Endothelial cell of umbilical vein (primary cell): ENCODE measurements around the gene SUSD6. TPM values are rescaled to one million over a fixed set of nuclear protein-coding genes. Genes with fewer than 3 reads are reported as not detected.

Source experiments
- BruUV-seq: library from RNA; stranded (reverse); fragments of 400-500 nt; replicated peaks from 2 replicates; lab custom pipeline; 2021; lab: Mats Ljungman, UMichigan
- CTCF ChIA-PET: fragments of 300-600, 350-600 bp; sonication (Branson Sonifier 250); formaldehyde crosslinking; loops from one replicate; lab custom pipeline; 2021; ENCODE audit warnings: antibody characterized with exemption, inconsistent platforms; lab: Charles Lee
- POLR2A ChIA-PET: fragments of 300-600, 350-600 bp; sonication (Branson Sonifier 250); formaldehyde crosslinking; loops from one replicate; lab custom pipeline; 2021; ENCODE audit warnings: antibody characterized with exemption, inconsistent platforms; lab: Charles Lee
- DNase-seq: peaks from one replicate; pipeline ENCODE4 v3.0.0-alpha.2; 2011; ENCODE audit warnings: low read depth, low spot score
- FAIRE-seq: peaks from 2 replicates; lab custom pipeline; 2011; peaks lifted over from hg19 to GRCh38; lab: Jason Lieb, UNC
- H2AFZ ChIP-seq: 2 replicates; pipeline ENCODE4 v1.6.0; 2012; ENCODE audit warnings: low read depth, low read length, control low read depth, inconsistent platforms
- H3K27ac ChIP-seq: 2 replicates; pipeline ENCODE4 v1.5.1; 2011; ENCODE audit warnings: low read depth, mild to moderate bottlenecking, control low read depth, low read length, moderate library complexity; ENCODE audit not compliant: insufficient read depth
- H3K27me3 ChIP-seq, 2 experiments: 2 replicates each; pipeline versions ENCODE4 v1.6.0 to v1.6.1; 2011; ENCODE audit warnings: low read length in 2 of 2, mixed read lengths in 1 of 2; ENCODE audit not compliant: control insufficient read depth in 2 of 2, insufficient read depth in 2 of 2
- H3K36me3 ChIP-seq, 2 experiments: 2 replicates in 1 of 2; 3 replicates in 1 of 2; pipeline ENCODE4 v1.5.1; 2011; ENCODE audit warnings: low read length in 2 of 2, mild to moderate bottlenecking in 1 of 2, moderate library complexity in 1 of 2; ENCODE audit not compliant: control insufficient read depth in 2 of 2, insufficient read depth in 2 of 2; ENCODE audit errors: extremely low read depth in 1 of 2
- H3K4me1 ChIP-seq: 3 replicates; pipeline ENCODE4 v1.5.1; 2011; ENCODE audit warnings: mild to moderate bottlenecking, low read length; ENCODE audit not compliant: control insufficient read depth, insufficient read depth; ENCODE audit errors: extremely low read depth
- H3K4me2 ChIP-seq: 2 replicates; pipeline ENCODE4 v1.6.1; 2011; ENCODE audit warnings: low read length, control low read depth, mixed read lengths; ENCODE audit not compliant: insufficient read depth
- H3K4me3 ChIP-seq, 3 experiments: fragments of 200-600 bp in 1 of 3; sonication (generic), shearing (Covaris generic) in 1 of 3; replicated peaks in 1 of 3; 2 replicates each; pipeline ENCODE4 v1.5.1; 2011 to 2016; ENCODE audit warnings: control low read depth in 3 of 3, low read length in 3 of 3, mild to moderate bottlenecking in 2 of 3, inconsistent platforms in 1 of 3, low read depth in 1 of 3, moderate library complexity in 1 of 3; ENCODE audit not compliant: insufficient read depth in 1 of 3
- H3K79me2 ChIP-seq: 2 replicates; pipeline ENCODE4 v1.6.0; 2012; ENCODE audit warnings: low read length, inconsistent platforms; ENCODE audit not compliant: control insufficient read depth, insufficient read depth
- H3K9ac ChIP-seq: replicated peaks from 2 replicates; pipeline ENCODE3; 2011; ENCODE audit warnings: low read length, control low read depth; ENCODE audit not compliant: insufficient read depth; ENCODE audit errors: extremely low read depth
- H3K9me1 ChIP-seq: replicated peaks from 3 replicates; pipeline ENCODE4 v1.6.0; 2011; ENCODE audit warnings: mild to moderate bottlenecking, low read length; ENCODE audit not compliant: control insufficient read depth, insufficient read depth; ENCODE audit errors: extremely low read depth
- H3K9me3 ChIP-seq: replicated peaks from 2 replicates; pipeline ENCODE4 v1.5.1; 2012; ENCODE audit warnings: low read length, inconsistent platforms; ENCODE audit not compliant: control insufficient read depth, insufficient read depth
- H4K20me1 ChIP-seq: replicated peaks from 2 replicates; pipeline ENCODE3; 2011; ENCODE audit warnings: mild to moderate bottlenecking, low read length; ENCODE audit not compliant: control insufficient read depth, insufficient read depth; ENCODE audit errors: extremely low read depth
- EZH2 ChIP-seq: IDR thresholded peaks from 2 replicates; pipeline ENCODE4 v1.6.1; 2012; ENCODE audit warnings: borderline replicate concordance, low read depth, mild to moderate bottlenecking, moderate library complexity, low read length, inconsistent platforms; ENCODE audit not compliant: severe bottlenecking
- FOS ChIP-seq: IDR thresholded peaks from 2 replicates; pipeline ENCODE4 v1.6.1; 2011; ENCODE audit warnings: mild to moderate bottlenecking, low read length, moderate library complexity, borderline replicate concordance; ENCODE audit not compliant: insufficient read depth
- GATA2 ChIP-seq: IDR thresholded peaks from 2 replicates; pipeline ENCODE4 v1.7.0; 2011; ENCODE audit warnings: low read depth, mild to moderate bottlenecking, moderate library complexity, mixed read lengths, low read length; ENCODE audit not compliant: insufficient read length, insufficient read depth
- JUN ChIP-seq: IDR thresholded peaks from 2 replicates; pipeline ENCODE4 v1.6.1; 2011; ENCODE audit warnings: borderline replicate concordance, low read depth; ENCODE audit not compliant: insufficient read length, insufficient read depth
- MYC ChIP-seq: IDR thresholded peaks from one replicate; pipeline ENCODE4 v1.6.1; 2011; ENCODE audit warnings: mild to moderate bottlenecking, low read depth, low read length
- POLR2A ChIP-seq: IDR thresholded peaks from 2 replicates; pipeline ENCODE4 v1.6.1; 2012; ENCODE audit warnings: low read depth, mild to moderate bottlenecking, control low read depth, low read length
- POLR2AphosphoS5 ChIP-seq: IDR thresholded peaks from 2 replicates; pipeline ENCODE4 v1.6.1; 2012; ENCODE audit warnings: low read depth, mild to moderate bottlenecking, control low read depth, low read length, moderate library complexity; ENCODE audit not compliant: insufficient read depth
- dilution Hi-C: fragments of 300-500 bp; cut with MboI; formaldehyde crosslinking; loops from one replicate; pipeline ENCODE4 v1.15.0; 2019; ENCODE audit warnings: low sequenced_read_pairs; ENCODE audit not compliant: extremely low pct_ligation_motif_present
- intact Hi-C: fragments of 100-400 bp; cut with micrococcal nuclease; formaldehyde crosslinking; loops from one replicate; pipeline ENCODE4 v1.10.0; 2022
- polyA plus RNA-seq, 4 experiments: library from polyadenylated mRNA; depleted of rRNA in 3 of 4; stranded (reverse) in 3 of 4; unstranded in 1 of 4; fragments of >200 nt; gene quantifications; 2 replicates each; pipeline versions ENCODE4 v1.2.1 to v1.2.3, GENCODE V29; 2011 to 2012; ENCODE audit warnings: missing spikeins in 1 of 4
- total RNA-seq: library from RNA; stranded (reverse); gene quantifications from 2 replicates; pipeline ENCODE4 v1.2.3, GENCODE V29; 2021
- TF ChIP-seq, protein P1 (sequence below), 2 donors: IDR thresholded peaks; 1 replicate in 1 of 2; 2 replicates in 1 of 2; pipeline ENCODE4 v1.5.1; 2011; ENCODE audit warnings: low read length in 2 of 2, mild to moderate bottlenecking in 2 of 2, moderate library complexity in 2 of 2, control low read depth in 1 of 2, inconsistent platforms in 1 of 2, low read depth in 1 of 2; ENCODE audit not compliant: insufficient read depth in 1 of 2; ENCODE audit errors: extremely low read depth in 1 of 2
- TF ChIP-seq, protein P2 (sequence below): IDR thresholded peaks from 2 replicates; pipeline ENCODE4 v1.6.1; 2011; ENCODE audit not compliant: insufficient read depth, insufficient read length

Gene SUSD6
- total and polyA plus RNA-seq, 2 donors (not counting 3 experiments of a cell fraction or from before 2014, with no cell fraction given) = 13.4 to 19.5 TPM

GRCh38 chr14:69582829-69583228 lies 28.6 kb upstream of the SUSD6 start:
- dilution Hi-C loops = no loop called here
- Histone ChIP-seq H3K36me3 (no peaks in the 10 kb centered on the region), H3K4me2 (no peak overlapping the region), H3K9me1 (no peaks in the 10 kb centered on the region), H3K9me3 (no peaks in the 10 kb centered on the region), H3K4me3 (no peak overlapping the region), H3K9ac (no peak overlapping the region), H3K79me2 (no peaks in the 10 kb centered on the region), H3K27me3 (peaks cover 3 to 10% of the 10 kb centered on the region in 2 experiments), H3K27ac (no peak overlapping the region), H3K4me1 (peaks cover 20% of the 10 kb centered on the region), H4K20me1 (no peaks in the 10 kb centered on the region), H2AFZ (no peak overlapping the region)
- DNase-seq (no peak), FAIRE-seq (no peak)
- TF ChIP-seq, protein P1, sequence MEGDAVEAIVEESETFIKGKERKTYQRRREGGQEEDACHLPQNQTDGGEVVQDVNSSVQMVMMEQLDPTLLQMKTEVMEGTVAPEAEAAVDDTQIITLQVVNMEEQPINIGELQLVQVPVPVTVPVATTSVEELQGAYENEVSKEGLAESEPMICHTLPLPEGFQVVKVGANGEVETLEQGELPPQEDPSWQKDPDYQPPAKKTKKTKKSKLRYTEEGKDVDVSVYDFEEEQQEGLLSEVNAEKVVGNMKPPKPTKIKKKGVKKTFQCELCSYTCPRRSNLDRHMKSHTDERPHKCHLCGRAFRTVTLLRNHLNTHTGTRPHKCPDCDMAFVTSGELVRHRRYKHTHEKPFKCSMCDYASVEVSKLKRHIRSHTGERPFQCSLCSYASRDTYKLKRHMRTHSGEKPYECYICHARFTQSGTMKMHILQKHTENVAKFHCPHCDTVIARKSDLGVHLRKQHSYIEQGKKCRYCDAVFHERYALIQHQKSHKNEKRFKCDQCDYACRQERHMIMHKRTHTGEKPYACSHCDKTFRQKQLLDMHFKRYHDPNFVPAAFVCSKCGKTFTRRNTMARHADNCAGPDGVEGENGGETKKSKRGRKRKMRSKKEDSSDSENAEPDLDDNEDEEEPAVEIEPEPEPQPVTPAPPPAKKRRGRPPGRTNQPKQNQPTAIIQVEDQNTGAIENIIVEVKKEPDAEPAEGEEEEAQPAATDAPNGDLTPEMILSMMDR (IDR thresholded peaks at IDR 0.05; ENCODE audit: extremely low read depth in 1 of 2, insufficient read depth in 1 of 2, low read depth in 1 of 2, low read length in 2 of 2) = no peak
- no peak for TF ChIP-seq MYC
- POLR2A ChIA-PET = no interaction called here
- BruUV-seq = no TSS peak
- CTCF ChIA-PET = interaction anchor here (0.9 to 5.0 kb wide), 4 partner anchors 9 to 148 kb away, joined by 3 to 135 read pairs (median 10); partner anchors contain the start of gene CCDC177
- intact Hi-C loops = no loop called here

DNA sequence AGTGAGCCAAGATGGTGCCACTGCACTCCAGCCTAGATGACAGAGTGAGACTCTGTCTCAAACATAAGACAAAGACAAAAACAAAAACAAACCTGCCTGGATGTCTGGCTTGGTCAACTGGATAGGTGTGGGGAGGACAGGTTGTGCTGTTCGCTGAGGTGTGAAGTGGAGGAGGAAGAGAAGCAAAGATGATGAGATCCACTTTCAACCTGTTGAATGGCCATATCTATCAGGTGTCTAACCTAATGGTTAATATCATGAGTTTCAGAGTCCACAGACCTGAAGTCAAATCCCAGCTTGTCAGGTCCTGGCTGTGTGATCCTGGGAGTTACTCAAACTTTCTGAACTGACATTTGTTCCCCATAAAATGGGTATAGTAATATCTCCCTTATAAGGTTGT lies 27.0 kb upstream of the SUSD6 start:
- Histone ChIP-seq H2AFZ (no peak overlapping the region), H3K79me2 (no peaks in the 10 kb centered on the region), H3K4me1 (peaks cover 20% of the 10 kb centered on the region), H3K27ac (no peak overlapping the region), H4K20me1 (no peaks in the 10 kb centered on the region), H3K9me1 (no peaks in the 10 kb centered on the region), H3K36me3 (no peaks in the 10 kb centered on the region), H3K4me2 (no peak overlapping the region), H3K27me3 (peaks cover under 1 to 2% of the 10 kb centered on the region in 2 experiments), H3K4me3 (no peak overlapping the region), H3K9me3 (no peaks in the 10 kb centered on the region), H3K9ac (no peak overlapping the region)
- CTCF ChIA-PET = interaction anchor here (0.6 to 5.0 kb wide), 37 partner anchors 9 to 447 kb away, joined by 3 to 135 read pairs (median 4); partner anchors contain the start of genes CCDC177, SRSF5 and SUSD6
- TF ChIP-seq EZH2 (no peak), POLR2A (no peak), GATA2 (no peak), MYC (no peak), POLR2AphosphoS5 (no peak), FOS (no peak), JUN (no peak)
- TF ChIP-seq, protein P2, sequence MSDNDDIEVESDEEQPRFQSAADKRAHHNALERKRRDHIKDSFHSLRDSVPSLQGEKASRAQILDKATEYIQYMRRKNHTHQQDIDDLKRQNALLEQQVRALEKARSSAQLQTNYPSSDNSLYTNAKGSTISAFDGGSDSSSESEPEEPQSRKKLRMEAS = no peak
- TF ChIP-seq, protein P1 (IDR thresholded peaks at IDR 0.05; ENCODE audit: extremely low read depth in 1 of 2, insufficient read depth in 1 of 2, low read depth in 1 of 2, low read length in 2 of 2) = no peak
- intact Hi-C loops (loop anchor here (2.0 kb wide), 1 partner anchor 182 kb away; the partner anchor contains the start of gene SRSF5), dilution Hi-C loops (no loop called here)
- POLR2A ChIA-PET = no interaction called here
- no peak for DNase-seq
- BruUV-seq = no TSS peak
- FAIRE-seq = no peak
